ENCODE measurements around the gene EARS2. TPM values are rescaled to one million over a fixed set of nuclear protein-coding genes. Genes with fewer than 3 reads are reported as not detected.

EARS2 gene
- total RNA-seq, 1 experiment from 2014 or later: 55.9 TPM

GRCh38 chr16:23518435-23518891, 38.7 kb downstream of the EARS2 start:
- Mint-ChIP-seq H3K36me3 (peaks cover 41% of the 10 kb centered on the region), H3K27me3 (ENCODE audit: low read depth) (no peaks in the 10 kb centered on the region), H3K27ac (no peak overlapping the region), H3K4me3 (no peak overlapping the region), H3K9me3 (no peaks in the 10 kb centered on the region), H3K4me1 (no peaks in the 10 kb centered on the region)
- CTCF ChIA-PET: interaction anchor here (1.2 kb wide), 1 partner anchor 78 kb away, joined by 3 read pairs; the partner anchor contains the start of gene NDUFAB1
- POLR2A ChIA-PET: no interaction called here
- no peak for TF ChIP-seq TCF7 (CRISPR knock-in tag; IDR thresholded peaks at IDR 0.05; ENCODE audit: low read depth)
- no peak for ATAC-seq
- DNase-seq (ENCODE audit: low spot score): no peak

DNA sequence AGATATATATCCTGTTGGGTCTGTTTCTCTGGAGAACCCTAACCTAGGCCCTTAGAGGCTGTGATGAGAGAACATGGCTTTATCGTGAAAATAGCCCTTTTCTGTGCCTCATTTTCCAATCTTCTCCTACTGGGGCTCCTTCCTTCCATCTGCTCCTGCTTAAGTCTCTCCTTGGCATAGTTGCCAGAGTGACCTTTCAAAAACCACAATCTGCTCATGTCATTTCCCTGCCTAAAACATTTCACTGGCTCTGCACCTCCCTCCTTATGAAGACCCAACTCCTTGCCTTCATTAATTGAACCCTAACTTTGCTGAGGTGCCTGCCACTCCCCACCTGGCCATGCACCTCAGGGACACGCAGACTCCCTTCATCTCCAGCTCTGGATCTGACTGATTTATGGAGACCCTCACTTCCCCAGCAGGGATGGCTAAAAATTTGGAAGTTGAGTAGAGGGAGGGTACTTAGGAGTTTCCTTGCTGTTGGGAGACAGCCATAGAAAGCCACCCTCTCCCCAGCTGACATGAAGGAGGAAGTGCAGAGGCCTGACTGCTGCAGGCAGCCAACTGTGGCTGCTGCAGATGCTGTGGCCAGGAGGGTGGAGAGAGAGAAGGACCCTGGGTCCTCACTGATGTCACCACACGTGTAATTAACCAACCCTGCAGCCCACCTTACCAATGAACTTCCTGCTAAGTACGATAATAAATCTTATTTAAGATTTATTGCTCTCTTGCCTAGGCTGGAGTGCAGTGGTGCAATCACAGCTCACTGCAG, 40.6 kb downstream of the EARS2 start:
- CTCF ChIA-PET: no interaction called here
- H3K27ac Mint-ChIP-seq: no peak overlapping the region
- H3K4me1 Mint-ChIP-seq: no peaks in the 10 kb centered on the region
- H3K4me3 Mint-ChIP-seq: no peak overlapping the region
- no peaks in the 10 kb centered on the region for H3K27me3 Mint-ChIP-seq (ENCODE audit: low read depth)
- ATAC-seq: no peak
- no peaks in the 10 kb centered on the region for H3K9me3 Mint-ChIP-seq
- TF ChIP-seq, protein P1, sequence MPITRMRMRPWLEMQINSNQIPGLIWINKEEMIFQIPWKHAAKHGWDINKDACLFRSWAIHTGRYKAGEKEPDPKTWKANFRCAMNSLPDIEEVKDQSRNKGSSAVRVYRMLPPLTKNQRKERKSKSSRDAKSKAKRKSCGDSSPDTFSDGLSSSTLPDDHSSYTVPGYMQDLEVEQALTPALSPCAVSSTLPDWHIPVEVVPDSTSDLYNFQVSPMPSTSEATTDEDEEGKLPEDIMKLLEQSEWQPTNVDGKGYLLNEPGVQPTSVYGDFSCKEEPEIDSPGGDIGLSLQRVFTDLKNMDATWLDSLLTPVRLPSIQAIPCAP (CRISPR knock-in tag; IDR thresholded peaks at IDR 0.05): no peak
- TF ChIP-seq NR1H2 (CRISPR knock-in tag; IDR thresholded peaks at IDR 0.05) (no peak), NFE2L1 (CRISPR knock-in tag; IDR thresholded peaks at IDR 0.05) (no peak), FOXJ3 (CRISPR knock-in tag; IDR thresholded peaks at IDR 0.05; ENCODE audit: borderline replicate concordance) (no peak), TCF7 (CRISPR knock-in tag; IDR thresholded peaks at IDR 0.05; ENCODE audit: low read depth) (no peak), ETV6 (CRISPR knock-in tag; IDR thresholded peaks at IDR 0.05) (no peak), ATF6 (CRISPR knock-in tag; IDR thresholded peaks at IDR 0.05) (no peak), NR3C1 (CRISPR knock-in tag; conservative IDR thresholded peaks at IDR 0.05; ENCODE audit: low read depth) (no peak), ZNF423 (CRISPR knock-in tag; IDR thresholded peaks at IDR 0.05) (no peak), ZBTB21 (CRISPR knock-in tag; IDR thresholded peaks at IDR 0.05; ENCODE audit: borderline replicate concordance) (no peak), TP53 (CRISPR knock-in tag; IDR thresholded peaks at IDR 0.05) (no peak)
- TF ChIP-seq, protein P2, sequence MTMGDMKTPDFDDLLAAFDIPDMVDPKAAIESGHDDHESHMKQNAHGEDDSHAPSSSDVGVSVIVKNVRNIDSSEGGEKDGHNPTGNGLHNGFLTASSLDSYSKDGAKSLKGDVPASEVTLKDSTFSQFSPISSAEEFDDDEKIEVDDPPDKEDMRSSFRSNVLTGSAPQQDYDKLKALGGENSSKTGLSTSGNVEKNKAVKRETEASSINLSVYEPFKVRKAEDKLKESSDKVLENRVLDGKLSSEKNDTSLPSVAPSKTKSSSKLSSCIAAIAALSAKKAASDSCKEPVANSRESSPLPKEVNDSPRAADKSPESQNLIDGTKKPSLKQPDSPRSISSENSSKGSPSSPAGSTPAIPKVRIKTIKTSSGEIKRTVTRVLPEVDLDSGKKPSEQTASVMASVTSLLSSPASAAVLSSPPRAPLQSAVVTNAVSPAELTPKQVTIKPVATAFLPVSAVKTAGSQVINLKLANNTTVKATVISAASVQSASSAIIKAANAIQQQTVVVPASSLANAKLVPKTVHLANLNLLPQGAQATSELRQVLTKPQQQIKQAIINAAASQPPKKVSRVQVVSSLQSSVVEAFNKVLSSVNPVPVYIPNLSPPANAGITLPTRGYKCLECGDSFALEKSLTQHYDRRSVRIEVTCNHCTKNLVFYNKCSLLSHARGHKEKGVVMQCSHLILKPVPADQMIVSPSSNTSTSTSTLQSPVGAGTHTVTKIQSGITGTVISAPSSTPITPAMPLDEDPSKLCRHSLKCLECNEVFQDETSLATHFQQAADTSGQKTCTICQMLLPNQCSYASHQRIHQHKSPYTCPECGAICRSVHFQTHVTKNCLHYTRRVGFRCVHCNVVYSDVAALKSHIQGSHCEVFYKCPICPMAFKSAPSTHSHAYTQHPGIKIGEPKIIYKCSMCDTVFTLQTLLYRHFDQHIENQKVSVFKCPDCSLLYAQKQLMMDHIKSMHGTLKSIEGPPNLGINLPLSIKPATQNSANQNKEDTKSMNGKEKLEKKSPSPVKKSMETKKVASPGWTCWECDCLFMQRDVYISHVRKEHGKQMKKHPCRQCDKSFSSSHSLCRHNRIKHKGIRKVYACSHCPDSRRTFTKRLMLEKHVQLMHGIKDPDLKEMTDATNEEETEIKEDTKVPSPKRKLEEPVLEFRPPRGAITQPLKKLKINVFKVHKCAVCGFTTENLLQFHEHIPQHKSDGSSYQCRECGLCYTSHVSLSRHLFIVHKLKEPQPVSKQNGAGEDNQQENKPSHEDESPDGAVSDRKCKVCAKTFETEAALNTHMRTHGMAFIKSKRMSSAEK (CRISPR knock-in tag; IDR thresholded peaks at IDR 0.05; ENCODE audit: borderline replicate concordance): no peak
- TF ChIP-seq, protein P3, sequence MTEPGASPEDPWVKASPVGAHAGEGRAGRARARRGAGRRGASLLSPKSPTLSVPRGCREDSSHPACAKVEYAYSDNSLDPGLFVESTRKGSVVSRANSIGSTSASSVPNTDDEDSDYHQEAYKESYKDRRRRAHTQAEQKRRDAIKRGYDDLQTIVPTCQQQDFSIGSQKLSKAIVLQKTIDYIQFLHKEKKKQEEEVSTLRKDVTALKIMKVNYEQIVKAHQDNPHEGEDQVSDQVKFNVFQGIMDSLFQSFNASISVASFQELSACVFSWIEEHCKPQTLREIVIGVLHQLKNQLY (CRISPR knock-in tag; IDR thresholded peaks at IDR 0.05): no peak
- TF ChIP-seq, protein P4, sequence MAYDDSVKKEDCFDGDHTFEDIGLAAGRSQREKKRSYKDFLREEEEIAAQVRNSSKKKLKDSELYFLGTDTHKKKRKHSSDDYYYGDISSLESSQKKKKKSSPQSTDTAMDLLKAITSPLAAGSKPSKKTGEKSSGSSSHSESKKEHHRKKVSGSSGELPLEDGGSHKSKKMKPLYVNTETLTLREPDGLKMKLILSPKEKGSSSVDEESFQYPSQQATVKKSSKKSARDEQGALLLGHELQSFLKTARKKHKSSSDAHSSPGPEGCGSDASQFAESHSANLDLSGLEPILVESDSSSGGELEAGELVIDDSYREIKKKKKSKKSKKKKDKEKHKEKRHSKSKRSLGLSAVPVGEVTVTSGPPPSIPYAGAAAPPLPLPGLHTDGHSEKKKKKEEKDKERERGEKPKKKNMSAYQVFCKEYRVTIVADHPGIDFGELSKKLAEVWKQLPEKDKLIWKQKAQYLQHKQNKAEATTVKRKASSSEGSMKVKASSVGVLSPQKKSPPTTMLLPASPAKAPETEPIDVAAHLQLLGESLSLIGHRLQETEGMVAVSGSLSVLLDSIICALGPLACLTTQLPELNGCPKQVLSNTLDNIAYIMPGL (CRISPR knock-in tag; IDR thresholded peaks at IDR 0.05): no peak
- TF ChIP-seq, protein P5, sequence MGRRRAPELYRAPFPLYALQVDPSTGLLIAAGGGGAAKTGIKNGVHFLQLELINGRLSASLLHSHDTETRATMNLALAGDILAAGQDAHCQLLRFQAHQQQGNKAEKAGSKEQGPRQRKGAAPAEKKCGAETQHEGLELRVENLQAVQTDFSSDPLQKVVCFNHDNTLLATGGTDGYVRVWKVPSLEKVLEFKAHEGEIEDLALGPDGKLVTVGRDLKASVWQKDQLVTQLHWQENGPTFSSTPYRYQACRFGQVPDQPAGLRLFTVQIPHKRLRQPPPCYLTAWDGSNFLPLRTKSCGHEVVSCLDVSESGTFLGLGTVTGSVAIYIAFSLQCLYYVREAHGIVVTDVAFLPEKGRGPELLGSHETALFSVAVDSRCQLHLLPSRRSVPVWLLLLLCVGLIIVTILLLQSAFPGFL (CRISPR knock-in tag; IDR thresholded peaks at IDR 0.05; ENCODE audit: borderline replicate concordance): no peak
- peaks cover 24% of the 10 kb centered on the region for H3K36me3 Mint-ChIP-seq
- no peak for DNase-seq (ENCODE audit: low spot score)
- POLR2A ChIA-PET: interaction anchor here (0.6 kb wide), 1 partner anchor 874 kb away, joined by 4 read pairs; no protein-coding TSS in a partner anchor

Measured in WTC11 (cell line).